AG10803 (cell line): ENCODE results near the gene WASHC2A.
"Not testable (repeated sequence)": the region's sequence is repeated elsewhere in the genome, so short reads cannot be mapped to it uniquely, and the experiment has no call there.

Experiments used
- DNase-seq: peaks from one replicate; pipeline ENCODE4 v3.0.0; 2010; ENCODE audit warnings: low read depth
- H3K4me3 ChIP-seq: 2 replicates; pipeline ENCODE4 v1.5.1; 2011; ENCODE audit warnings: mild to moderate bottlenecking, low read length, control low read depth
- CTCF ChIP-seq: conservative IDR thresholded peaks from 2 replicates; pipeline ENCODE4 v1.5.1; 2011; ENCODE audit warnings: mild to moderate bottlenecking, low read length, control low read depth, inconsistent platforms

Gene WASHC2A, protein sequence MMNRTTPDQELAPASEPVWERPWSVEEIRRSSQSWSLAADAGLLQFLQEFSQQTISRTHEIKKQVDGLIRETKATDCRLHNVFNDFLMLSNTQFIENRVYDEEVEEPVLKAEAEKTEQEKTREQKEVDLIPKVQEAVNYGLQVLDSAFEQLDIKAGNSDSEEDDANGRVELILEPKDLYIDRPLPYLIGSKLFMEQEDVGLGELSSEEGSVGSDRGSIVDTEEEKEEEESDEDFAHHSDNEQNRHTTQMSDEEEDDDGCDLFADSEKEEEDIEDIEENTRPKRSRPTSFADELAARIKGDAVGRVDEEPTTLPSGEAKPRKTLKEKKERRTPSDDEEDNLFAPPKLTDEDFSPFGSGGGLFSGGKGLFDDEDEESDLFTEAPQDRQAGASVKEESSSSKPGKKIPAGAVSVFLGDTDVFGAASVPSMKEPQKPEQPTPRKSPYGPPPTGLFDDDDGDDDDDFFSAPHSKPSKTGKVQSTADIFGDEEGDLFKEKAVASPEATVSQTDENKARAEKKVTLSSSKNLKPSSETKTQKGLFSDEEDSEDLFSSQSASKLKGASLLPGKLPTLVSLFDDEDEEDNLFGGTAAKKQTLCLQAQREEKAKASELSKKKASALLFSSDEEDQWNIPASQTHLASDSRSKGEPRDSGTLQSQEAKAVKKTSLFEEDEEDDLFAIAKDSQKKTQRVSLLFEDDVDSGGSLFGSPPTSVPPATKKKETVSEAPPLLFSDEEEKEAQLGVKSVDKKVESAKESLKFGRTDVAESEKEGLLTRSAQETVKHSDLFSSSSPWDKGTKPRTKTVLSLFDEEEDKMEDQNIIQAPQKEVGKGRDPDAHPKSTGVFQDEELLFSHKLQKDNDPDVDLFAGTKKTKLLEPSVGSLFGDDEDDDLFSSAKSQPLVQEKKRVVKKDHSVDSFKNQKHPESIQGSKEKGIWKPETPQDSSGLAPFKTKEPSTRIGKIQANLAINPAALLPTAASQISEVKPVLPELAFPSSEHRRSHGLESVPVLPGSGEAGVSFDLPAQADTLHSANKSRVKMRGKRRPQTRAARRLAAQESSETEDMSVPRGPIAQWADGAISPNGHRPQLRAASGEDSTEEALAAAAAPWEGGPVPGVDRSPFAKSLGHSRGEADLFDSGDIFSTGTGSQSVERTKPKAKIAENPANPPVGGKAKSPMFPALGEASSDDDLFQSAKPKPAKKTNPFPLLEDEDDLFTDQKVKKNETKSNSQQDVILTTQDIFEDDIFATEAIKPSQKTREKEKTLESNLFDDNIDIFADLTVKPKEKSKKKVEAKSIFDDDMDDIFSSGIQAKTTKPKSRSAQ (N-terminal part only)

GRCh38 chr10:50067546-50068351 is at the start of gene WASHC2A:
WASHC2A (plus strand) TSS chr10:50067954; CDS start chr10:50068006, 52 bp downstream.
- DNase-seq, result peak; percentile 68
- H3K4me3 ChIP-seq, result peak within 1 kb of the TSS; percentile 67

GRCh38 chr10:50019279-50019678 is 48.5 kb upstream of the WASHC2A start:
- DNase-seq, H3K4me3 ChIP-seq: not testable (repeated sequence)

GRCh38 chr10:50020451-50021024 is 47.2 kb upstream of the WASHC2A start:
- DNase-seq, H3K4me3 ChIP-seq: not testable (repeated sequence)

DNA sequence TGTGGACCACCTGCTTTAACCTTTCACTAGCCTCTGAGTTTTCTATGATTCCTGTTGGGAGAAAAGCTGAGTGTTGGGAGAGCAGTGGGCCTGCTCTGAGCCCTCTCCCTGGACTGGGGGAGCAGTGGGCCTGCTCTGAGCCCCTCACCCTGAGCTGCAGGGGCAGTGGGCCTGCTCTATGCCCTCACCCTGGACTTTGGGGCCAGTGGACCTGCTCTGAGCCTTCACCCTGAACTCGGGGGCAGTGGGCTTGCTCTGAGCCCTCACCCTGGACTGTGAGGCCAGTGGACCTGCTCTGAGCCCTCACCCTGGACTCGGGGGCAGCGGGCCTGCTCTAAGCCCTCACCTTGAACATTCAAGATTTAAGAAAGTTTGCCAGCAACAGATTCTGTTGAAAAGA is 46.1 kb upstream of the WASHC2A start:
- no peak overlapping the region for H3K4me3 ChIP-seq
- TF ChIP-seq CTCF, result no peak
- no peak for DNase-seq

- H3K4me3 ChIP-seq, DNase-seq: not testable (repeated sequence)
Observed at GRCh38 chr10:50024716-50025383, 42.9 kb upstream of the WASHC2A start.

DNA sequence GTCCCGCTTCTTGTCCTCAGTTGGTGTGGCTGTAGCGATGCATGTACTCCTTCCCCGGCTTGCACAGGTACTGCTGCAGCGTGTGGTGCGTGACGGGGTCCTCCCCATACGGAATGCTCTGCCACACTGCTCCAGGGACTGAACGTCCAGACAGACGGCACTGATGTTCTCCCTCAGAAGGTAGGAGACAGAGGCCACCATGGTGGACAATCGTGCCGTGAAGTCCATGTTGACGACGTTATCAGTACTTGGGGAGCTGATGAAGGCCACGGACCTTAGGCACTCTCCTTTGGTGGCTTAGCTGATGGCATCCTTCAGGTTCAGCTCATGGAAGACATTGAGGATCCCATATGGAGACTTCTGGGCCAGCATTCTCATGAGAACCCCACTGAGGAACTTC is 42.1 kb upstream of the WASHC2A start:
- no peak for DNase-seq
- TF ChIP-seq CTCF, result no peak
- H3K4me3 ChIP-seq, result no peak overlapping the region

GRCh38 chr10:50027195-50027594 is 40.6 kb upstream of the WASHC2A start:
- H3K4me3 ChIP-seq, result no peak overlapping the region
- no peak for TF ChIP-seq CTCF
- no peak for DNase-seq

DNA sequence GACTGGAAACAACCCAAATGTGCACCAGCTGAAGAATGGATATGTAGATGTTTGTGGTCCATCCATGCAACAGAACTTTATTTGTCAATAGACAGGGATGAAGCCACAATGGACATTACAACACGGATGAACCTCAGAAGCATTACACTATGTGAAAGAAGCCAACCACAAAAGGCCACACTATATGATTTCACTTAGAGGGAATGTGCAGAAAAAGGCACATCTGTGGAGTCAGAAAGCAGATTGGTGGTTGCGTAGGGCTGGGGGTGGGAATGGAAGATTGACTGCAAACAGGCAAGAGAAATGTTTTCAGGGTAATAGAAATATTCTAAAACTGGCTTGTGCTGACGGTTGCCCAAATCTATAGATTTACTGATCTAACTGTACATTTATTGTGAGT is 34.3 kb upstream of the WASHC2A start:
- no peak overlapping the region for H3K4me3 ChIP-seq
- no peak for TF ChIP-seq CTCF
- DNase-seq, result peak; percentile 94

GRCh38 chr10:50035337-50035736 is 32.4 kb upstream of the WASHC2A start:
- DNase-seq, result peak; percentile 51

More at GRCh38 chr10:50035337-50035736, 32.4 kb upstream of the WASHC2A start:
- H3K4me3 ChIP-seq, result not testable (repeated sequence)
